HL-60/S4 treated with retinoic acid at 250 ng/mL for 4 days and 3 days (cell line): ENCODE data around the gene RABGGTA.
"Not testable (repeated sequence)": the region's sequence is repeated elsewhere in the genome, so short reads cannot be mapped to it uniquely, and the experiment has no call there.

Source experiments
- in situ Hi-C: fragments of 300-500 bp; cut with MboI; formaldehyde crosslinking; loops from 2 replicates; pipeline ENCODE4 v1.7.0; 2022; ENCODE audit warnings: low sequenced_read_pairs

Gene RABGGTA

DNA sequence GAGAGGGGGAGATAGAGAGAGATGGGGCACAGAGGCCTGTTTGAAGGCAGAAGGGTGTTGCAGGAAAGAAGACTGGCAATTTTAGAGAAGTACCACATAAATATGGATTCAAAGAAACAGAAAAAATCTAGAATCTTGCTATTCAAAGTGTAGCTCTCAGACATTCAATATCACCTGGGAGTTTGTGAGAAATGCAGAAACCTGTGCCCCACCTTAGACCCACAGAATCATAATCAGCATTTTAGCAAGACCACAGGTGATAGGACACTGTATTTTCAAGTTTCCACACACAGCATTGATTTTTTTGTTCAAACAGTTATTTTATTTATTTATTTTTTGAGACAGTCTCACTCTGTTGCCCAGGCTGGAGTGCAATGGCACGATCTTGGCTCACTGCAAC, 42.5 kb downstream of the RABGGTA start:
- in situ Hi-C loops: loop anchor here (25.0 kb wide), 1 partner anchor 208 kb away; the partner anchor contains the start of genes CBLN3, KHNYN and SDR39U1

DNA sequence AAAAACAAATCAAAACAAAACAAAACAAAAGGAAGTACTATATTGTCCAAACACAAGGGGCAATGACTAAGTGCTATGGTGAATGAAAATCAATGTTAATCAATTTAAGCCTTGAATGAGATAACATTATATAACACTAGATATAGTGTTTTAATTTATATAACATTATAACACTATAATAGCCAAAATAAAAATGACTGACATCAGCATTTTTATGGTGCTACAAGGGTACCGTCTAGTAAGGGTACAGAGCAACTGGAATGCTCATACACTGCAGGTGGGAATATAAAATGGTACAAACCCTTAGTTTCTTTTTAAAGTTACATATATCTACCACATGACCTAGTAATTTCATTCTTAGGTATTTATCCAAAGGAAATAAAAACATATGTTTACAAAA, 44.9 kb downstream of the RABGGTA start:
- in situ Hi-C loops: loop anchor here (25.0 kb wide), 1 partner anchor 211 kb away; the partner anchor contains the start of genes CBLN3, KHNYN and SDR39U1

DNA sequence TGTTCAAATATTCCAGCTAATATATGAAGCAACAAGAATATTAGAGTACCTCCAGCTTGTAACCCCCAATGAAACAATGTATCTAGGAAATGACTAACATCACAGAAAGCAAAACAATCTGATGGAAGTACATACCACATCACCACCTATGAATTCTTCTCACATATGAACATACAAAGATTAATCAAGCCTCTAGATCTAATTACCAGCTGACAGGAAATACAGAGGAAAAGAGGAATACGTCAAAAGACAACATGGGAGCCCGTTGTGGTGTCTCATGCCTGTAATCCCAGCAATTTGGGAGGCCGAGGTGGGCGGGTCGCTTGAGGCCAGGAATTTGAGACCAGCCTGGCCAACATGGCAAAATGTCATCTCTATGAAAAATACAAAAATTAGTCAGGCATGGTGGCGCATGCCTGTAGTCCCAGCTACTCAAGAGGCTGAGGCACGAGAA, 46.8 kb downstream of the RABGGTA start:
- in situ Hi-C loops: loop anchor here (25.0 kb wide), 1 partner anchor 213 kb away; the partner anchor contains the start of genes CBLN3, KHNYN and SDR39U1

DNA sequence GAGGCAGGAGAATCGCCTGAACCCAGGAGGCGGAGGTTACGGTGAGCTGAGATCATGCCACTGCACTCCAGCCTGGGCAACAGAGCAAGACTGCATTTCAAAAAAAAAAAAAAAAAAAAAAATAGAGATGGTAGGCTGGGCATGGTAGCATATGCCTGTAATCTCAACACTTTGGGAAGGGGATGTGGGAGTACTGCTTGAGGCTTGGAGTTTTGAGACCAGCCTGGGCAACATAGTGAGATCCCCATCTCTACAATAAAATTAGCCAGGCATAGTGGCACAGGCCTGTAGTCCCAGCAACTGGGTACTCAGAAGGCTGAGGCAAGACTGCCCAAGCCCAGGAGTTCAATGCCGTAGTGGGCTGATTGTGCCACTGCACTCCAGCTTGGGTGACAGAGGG, 48.4 kb downstream of the RABGGTA start:
- in situ Hi-C loops: not testable (repeated sequence)

DNA sequence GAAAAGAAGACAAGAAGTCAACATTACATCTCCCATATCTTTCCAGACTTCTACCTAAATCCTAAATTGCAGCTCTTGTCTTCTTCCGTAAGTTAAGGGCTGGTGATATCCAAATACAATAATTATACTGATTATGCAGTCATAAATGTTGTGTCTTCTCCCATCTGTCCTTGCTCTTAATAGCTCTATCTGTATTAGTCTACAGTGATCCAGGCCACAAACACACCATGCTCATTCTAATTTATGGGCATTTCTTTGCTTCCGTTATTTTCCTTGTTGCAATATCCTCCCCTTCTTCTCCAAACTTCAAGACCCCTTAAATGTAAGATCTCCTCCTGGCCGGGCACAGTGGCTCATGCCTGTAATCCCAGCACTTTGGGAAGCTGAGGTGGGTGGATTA, 51.9 kb downstream of the RABGGTA start:
- in situ Hi-C loops: no loop called here

DNA sequence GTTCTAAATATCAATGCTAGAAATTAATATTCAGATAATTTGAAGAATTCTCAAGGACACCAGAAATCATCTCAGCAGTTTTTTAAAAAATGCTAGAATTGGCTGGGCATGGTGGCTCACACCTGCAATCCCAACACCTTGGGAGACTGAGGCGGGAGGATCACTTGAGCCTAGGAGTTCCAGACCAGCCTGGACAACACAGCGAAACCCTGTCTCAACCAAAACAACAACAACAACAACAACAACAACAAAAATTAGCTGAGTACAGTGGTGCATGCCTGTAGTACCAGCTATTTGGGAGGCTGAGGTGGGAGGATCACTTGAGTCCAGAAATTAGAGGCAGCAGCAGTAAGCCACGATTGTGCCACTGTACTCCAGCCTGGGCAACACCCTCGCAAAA, 52.3 kb downstream of the RABGGTA start:
- in situ Hi-C loops: no loop called here

DNA sequence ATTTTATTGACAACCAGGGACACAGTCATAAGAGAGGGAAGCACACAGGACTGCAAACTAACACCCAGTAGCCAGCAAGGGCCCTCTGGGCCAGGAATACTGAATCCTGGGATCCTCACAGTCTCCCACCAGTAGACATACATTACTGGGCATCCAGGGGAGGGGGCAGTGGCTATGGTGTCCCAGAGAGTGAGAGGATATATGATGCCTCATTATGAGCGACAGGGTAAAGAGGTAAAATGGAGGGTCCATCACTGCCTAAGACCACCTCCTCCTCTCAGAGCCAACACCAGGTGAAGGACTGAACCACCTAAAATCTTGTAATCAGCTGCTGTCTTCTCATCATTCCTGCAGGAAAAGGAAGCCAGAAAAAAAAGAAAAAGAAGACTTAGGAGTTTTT, 54.5 kb downstream of the RABGGTA start:
- in situ Hi-C loops: not testable (repeated sequence)

DNA sequence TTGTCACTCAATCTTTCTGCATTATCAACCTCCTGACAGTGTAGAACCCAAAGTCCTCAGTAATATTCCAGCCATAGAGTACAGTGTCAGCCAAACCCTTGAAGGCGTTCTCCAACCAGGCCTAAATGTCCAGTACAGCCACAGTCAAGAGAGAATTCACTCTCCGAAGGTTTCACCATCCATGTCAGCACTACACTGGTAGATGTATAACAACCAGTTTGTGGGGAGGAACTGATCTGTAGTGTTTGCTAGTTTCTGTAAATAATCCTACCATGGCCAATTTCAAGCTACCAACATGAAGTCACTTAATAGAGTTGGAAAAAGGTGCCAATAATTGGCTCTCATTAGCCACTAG, 55.1 kb downstream of the RABGGTA start:
- in situ Hi-C loops: no loop called here
